ENCODE measurements around the gene CSMD2.

The CSMD2 gene

DNA sequence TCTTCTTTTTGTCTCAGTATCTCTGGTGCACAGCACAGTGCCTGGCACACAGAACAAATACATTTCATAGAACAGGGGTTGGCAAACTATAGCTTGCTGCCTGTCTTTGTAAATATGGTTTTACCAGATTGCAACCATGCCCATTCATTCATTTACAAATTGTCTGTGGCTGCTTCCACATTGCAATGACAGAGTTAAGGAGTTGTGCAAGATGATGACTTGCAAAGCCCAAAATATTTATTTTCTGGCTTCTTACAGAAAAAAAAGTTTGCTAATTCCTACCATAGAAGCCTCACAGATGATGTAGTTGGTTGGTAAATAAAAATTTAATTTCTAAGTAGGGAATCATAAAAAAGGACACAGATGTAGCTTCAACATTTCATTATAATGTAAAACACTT is 312.3 kb downstream of the CSMD2 start:
- no peak for FAIRE-seq

GRCh38 chr1:33850481-33850880 is 314.5 kb downstream of the CSMD2 start:
- TF ChIP-seq TAF1 (IDR thresholded peaks at IDR 0.05; ENCODE audit: borderline replicate concordance, low read depth, low read length) (no peak), POLR2AphosphoS5 (IDR thresholded peaks at IDR 0.05; ENCODE audit: low read depth, low read length) (no peak), POLR2A (IDR thresholded peaks at IDR 0.05; ENCODE audit: low read depth, low read length) (no peak)
- DNase-seq (ENCODE audit: insufficient read length) (no peak), FAIRE-seq (no peak)

More for the DNA sequence above, 312.3 kb downstream of the CSMD2 start:
- TF ChIP-seq POLR2A (IDR thresholded peaks at IDR 0.05; ENCODE audit: low read depth, low read length) (no peak), POLR2AphosphoS5 (IDR thresholded peaks at IDR 0.05; ENCODE audit: low read depth, low read length) (no peak), TAF1 (IDR thresholded peaks at IDR 0.05; ENCODE audit: borderline replicate concordance, low read depth, low read length) (no peak)
- DNase-seq (ENCODE audit: insufficient read length), result no peak

DNA sequence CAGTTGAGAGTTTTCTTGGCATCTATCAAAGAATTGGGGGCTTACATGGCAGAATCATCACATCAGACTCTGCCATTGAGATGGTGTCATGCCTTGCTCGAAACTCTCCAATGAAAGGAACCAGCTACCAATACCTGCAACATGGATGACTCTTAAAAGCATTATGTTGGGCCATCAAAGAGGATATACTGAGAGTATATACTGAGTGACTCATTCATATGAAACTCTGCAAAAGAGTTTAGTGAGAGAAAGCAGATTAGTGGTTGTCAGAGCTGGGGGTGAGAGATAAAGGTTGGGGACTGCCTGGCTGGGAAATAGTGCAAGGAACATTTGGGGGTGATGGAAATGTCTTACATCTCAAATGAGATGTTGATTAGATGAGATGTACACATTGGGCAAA is 315.8 kb downstream of the CSMD2 start:
- TF ChIP-seq POLR2A (IDR thresholded peaks at IDR 0.05; ENCODE audit: low read depth, low read length), result no peak
- TF ChIP-seq POLR2AphosphoS5 (IDR thresholded peaks at IDR 0.05; ENCODE audit: low read depth, low read length), result no peak
- no peak for TF ChIP-seq TAF1 (IDR thresholded peaks at IDR 0.05; ENCODE audit: borderline replicate concordance, low read depth, low read length)
- DNase-seq (ENCODE audit: insufficient read length) (no peak), FAIRE-seq (no peak)

DNA sequence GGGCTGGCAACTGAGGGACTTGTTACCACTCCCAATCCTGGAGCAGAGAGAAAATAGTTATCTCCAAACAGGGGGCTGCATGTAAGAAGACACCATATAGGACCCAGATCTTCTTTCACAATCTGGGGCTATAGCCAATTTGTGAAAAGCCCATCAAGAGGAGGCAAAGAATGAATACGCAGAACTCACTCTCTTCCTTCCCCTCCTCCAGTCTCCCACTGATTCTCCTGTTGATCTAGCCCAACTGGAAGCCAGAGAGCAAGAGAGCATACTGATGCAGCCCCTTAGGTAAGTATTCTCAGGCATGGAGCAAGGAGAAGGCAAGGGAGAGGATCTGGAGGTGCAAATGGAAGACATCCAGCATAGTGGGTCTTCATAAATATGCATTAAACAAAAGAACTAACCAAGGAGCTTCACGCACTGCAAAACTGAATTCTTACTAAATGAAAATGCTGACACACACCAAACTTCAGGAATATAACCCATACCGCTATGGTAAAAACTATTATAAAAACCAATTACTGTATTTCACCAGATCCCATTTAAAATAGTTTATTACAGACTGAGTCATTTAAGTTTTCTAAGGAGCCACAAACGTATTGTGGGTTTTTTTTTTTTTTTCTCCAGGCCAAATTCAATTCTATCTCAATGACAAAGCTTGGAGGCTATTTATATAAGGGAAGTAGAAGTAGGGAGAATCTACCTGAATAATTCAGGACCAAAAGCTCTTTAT is 316.7 kb downstream of the CSMD2 start:
- no peak for TF ChIP-seq POLR2A (IDR thresholded peaks at IDR 0.05; ENCODE audit: low read depth, low read length)
- TF ChIP-seq TAF1 (IDR thresholded peaks at IDR 0.05; ENCODE audit: borderline replicate concordance, low read depth, low read length), result no peak
- no peak for TF ChIP-seq POLR2AphosphoS5 (IDR thresholded peaks at IDR 0.05; ENCODE audit: low read depth, low read length)
- FAIRE-seq, result no peak

GRCh38 chr1:33846861-33847260 is 318.2 kb downstream of the CSMD2 start:
- DNase-seq (ENCODE audit: insufficient read length), result no peak
- no peak for TF ChIP-seq TAF1 (IDR thresholded peaks at IDR 0.05; ENCODE audit: borderline replicate concordance, low read depth, low read length)
- TF ChIP-seq POLR2AphosphoS5 (IDR thresholded peaks at IDR 0.05; ENCODE audit: low read depth, low read length), result no peak
- no peak for TF ChIP-seq POLR2A (IDR thresholded peaks at IDR 0.05; ENCODE audit: low read depth, low read length)
- no peak for FAIRE-seq

More for the DNA sequence above, 316.7 kb downstream of the CSMD2 start:
- DNase-seq (ENCODE audit: insufficient read length), result no peak

GRCh38 chr1:33844166-33844565 is 320.9 kb downstream of the CSMD2 start:
- no peak for FAIRE-seq
- no peak for DNase-seq (ENCODE audit: insufficient read length)
- TF ChIP-seq TAF1 (IDR thresholded peaks at IDR 0.05; ENCODE audit: borderline replicate concordance, low read depth, low read length) (no peak), POLR2A (IDR thresholded peaks at IDR 0.05; ENCODE audit: low read depth, low read length) (no peak), POLR2AphosphoS5 (IDR thresholded peaks at IDR 0.05; ENCODE audit: low read depth, low read length) (no peak)

- FAIRE-seq (no peak), DNase-seq (ENCODE audit: insufficient read length) (no peak)
- TF ChIP-seq POLR2A (IDR thresholded peaks at IDR 0.05; ENCODE audit: low read depth, low read length), result no peak
- TF ChIP-seq POLR2AphosphoS5 (IDR thresholded peaks at IDR 0.05; ENCODE audit: low read depth, low read length), result no peak
- TF ChIP-seq TAF1 (IDR thresholded peaks at IDR 0.05; ENCODE audit: borderline replicate concordance, low read depth, low read length), result no peak
These were observed 322.7 kb downstream of the CSMD2 start for GRCh38 chr1:33842348-33842747.

- no peak for FAIRE-seq
- no peak for TF ChIP-seq POLR2A (IDR thresholded peaks at IDR 0.05; ENCODE audit: low read depth, low read length)
- no peak for TF ChIP-seq TAF1 (IDR thresholded peaks at IDR 0.05; ENCODE audit: borderline replicate concordance, low read depth, low read length)
- no peak for TF ChIP-seq POLR2AphosphoS5 (IDR thresholded peaks at IDR 0.05; ENCODE audit: low read depth, low read length)
- DNase-seq (ENCODE audit: insufficient read length), result no peak
These were observed 323.5 kb downstream of the CSMD2 start for GRCh38 chr1:33841494-33841893.

GRCh38 chr1:33837635-33838034 is 327.4 kb downstream of the CSMD2 start:
- FAIRE-seq (no peak), DNase-seq (ENCODE audit: insufficient read length) (no peak)
- TF ChIP-seq TAF1 (IDR thresholded peaks at IDR 0.05; ENCODE audit: borderline replicate concordance, low read depth, low read length) (no peak), POLR2AphosphoS5 (IDR thresholded peaks at IDR 0.05; ENCODE audit: low read depth, low read length) (no peak), POLR2A (IDR thresholded peaks at IDR 0.05; ENCODE audit: low read depth, low read length) (no peak)

- FAIRE-seq (no peak), DNase-seq (ENCODE audit: insufficient read length) (no peak)
- TF ChIP-seq POLR2A (IDR thresholded peaks at IDR 0.05; ENCODE audit: low read depth, low read length), result no peak
- TF ChIP-seq POLR2AphosphoS5 (IDR thresholded peaks at IDR 0.05; ENCODE audit: low read depth, low read length), result no peak
- TF ChIP-seq TAF1 (IDR thresholded peaks at IDR 0.05; ENCODE audit: borderline replicate concordance, low read depth, low read length), result no peak
These were observed 328.1 kb downstream of the CSMD2 start for GRCh38 chr1:33836911-33837310.

DNA sequence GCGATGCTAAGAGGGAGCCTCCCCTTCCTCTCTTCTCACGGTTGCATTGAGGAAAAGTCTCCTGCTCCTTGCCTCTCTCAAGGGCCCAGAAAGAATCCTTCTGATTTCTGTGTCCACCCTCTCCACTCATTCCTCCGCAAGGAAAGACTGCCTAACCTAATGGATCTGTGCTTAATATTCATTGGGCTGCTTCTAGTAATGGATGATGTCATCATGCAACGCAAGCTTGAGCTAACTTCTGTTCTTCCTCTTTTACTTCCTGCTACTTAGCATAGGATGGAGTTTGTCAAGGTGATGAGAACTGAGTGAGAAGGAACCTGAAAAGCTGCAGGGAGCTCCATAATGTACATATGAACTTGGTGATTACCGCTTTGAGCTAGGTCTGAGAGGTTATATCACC is 336.4 kb downstream of the CSMD2 start:
- TF ChIP-seq POLR2A (IDR thresholded peaks at IDR 0.05; ENCODE audit: low read depth, low read length) (no peak), TAF1 (IDR thresholded peaks at IDR 0.05; ENCODE audit: borderline replicate concordance, low read depth, low read length) (no peak), POLR2AphosphoS5 (IDR thresholded peaks at IDR 0.05; ENCODE audit: low read depth, low read length) (no peak)
- no peak for FAIRE-seq
- no peak for DNase-seq (ENCODE audit: insufficient read length)

GRCh38 chr1:33828059-33828458 is 337.0 kb downstream of the CSMD2 start:
- TF ChIP-seq POLR2A (IDR thresholded peaks at IDR 0.05; ENCODE audit: low read depth, low read length) (no peak), TAF1 (IDR thresholded peaks at IDR 0.05; ENCODE audit: borderline replicate concordance, low read depth, low read length) (no peak), POLR2AphosphoS5 (IDR thresholded peaks at IDR 0.05; ENCODE audit: low read depth, low read length) (no peak)
- DNase-seq (ENCODE audit: insufficient read length) (no peak), FAIRE-seq (no peak)

Data from GM12892 (cell line).